ENCODE data around the gene SIGLEC11. TPM values are rescaled to one million over a fixed set of nuclear protein-coding genes. Genes with fewer than 3 reads are reported as not detected.

Gene SIGLEC11
- total RNA-seq, 1 experiment from 2014 or later = not detected

DNA sequence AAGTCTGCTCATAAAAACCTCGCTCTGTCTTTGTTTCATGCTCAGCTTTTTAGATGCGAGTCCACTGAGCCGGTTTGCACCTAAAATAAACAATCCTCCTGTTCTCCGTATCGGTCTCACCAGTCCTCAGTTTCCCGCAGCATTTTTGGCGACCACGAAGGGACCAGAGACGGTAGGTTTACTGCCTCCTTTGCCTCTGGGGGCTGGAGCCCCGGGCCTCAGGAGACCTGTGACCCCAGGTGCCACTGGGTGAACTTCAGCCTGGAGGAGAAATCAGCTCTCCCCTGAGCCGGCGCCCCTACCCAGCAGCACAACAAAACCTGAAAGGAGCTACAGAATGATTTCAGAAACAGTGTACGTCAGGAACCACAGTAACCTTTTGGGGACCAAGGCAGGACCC lies 8.1 kb downstream of the SIGLEC11 start:
- H3K27me3 Mint-ChIP-seq (ENCODE audit: unreplicated experiment) = peaks cover 54% of the 10 kb centered on the region
- no peak overlapping the region for H3K27ac Mint-ChIP-seq (ENCODE audit: unreplicated experiment)
- TF ChIP-seq, protein P1, sequence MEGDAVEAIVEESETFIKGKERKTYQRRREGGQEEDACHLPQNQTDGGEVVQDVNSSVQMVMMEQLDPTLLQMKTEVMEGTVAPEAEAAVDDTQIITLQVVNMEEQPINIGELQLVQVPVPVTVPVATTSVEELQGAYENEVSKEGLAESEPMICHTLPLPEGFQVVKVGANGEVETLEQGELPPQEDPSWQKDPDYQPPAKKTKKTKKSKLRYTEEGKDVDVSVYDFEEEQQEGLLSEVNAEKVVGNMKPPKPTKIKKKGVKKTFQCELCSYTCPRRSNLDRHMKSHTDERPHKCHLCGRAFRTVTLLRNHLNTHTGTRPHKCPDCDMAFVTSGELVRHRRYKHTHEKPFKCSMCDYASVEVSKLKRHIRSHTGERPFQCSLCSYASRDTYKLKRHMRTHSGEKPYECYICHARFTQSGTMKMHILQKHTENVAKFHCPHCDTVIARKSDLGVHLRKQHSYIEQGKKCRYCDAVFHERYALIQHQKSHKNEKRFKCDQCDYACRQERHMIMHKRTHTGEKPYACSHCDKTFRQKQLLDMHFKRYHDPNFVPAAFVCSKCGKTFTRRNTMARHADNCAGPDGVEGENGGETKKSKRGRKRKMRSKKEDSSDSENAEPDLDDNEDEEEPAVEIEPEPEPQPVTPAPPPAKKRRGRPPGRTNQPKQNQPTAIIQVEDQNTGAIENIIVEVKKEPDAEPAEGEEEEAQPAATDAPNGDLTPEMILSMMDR (IDR thresholded peaks at IDR 0.05; ENCODE audit: unreplicated experiment) = no peak
- H3K4me3 Mint-ChIP-seq (ENCODE audit: low read depth, unreplicated experiment) = no peak overlapping the region
- H3K4me1 Mint-ChIP-seq (ENCODE audit: low read depth, unreplicated experiment) = peaks cover 14% of the 10 kb centered on the region
- no peaks in the 10 kb centered on the region for H3K9me3 Mint-ChIP-seq (ENCODE audit: low read depth, unreplicated experiment)
- CTCF ChIA-PET = no interaction called here
- no peak for DNase-seq
- BruUV-seq (replicated peaks) = no TSS peak
- intact Hi-C loops (cut with micrococcal nuclease; ENCODE audit: unreplicated experiment) = no loop called here
- H3K36me3 Mint-ChIP-seq (ENCODE audit: insufficient read depth, unreplicated experiment) = peaks cover 4% of the 10 kb centered on the region

DNA sequence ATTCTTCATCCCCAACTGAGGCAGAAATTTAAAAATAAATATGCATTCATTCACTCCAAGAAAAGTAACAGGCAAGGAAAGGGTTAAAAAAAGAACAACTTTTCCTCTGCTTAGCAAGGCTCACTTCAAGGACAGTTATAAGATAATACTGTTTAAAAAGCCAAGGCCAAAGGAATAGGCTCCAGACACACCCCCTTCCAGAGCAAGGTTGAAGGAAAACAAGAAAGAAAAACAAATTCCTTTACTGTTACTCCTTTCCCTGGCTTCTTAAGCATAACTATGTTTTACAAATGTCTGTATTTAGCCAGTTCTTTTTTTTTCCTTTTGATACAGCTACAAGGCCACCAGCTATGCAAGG lies 8.5 kb downstream of the SIGLEC11 start:
- CTCF ChIA-PET = no interaction called here
- no peaks in the 10 kb centered on the region for H3K9me3 Mint-ChIP-seq (ENCODE audit: low read depth, unreplicated experiment)
- peaks cover 54% of the 10 kb centered on the region for H3K27me3 Mint-ChIP-seq (ENCODE audit: unreplicated experiment)
- no peak overlapping the region for H3K4me3 Mint-ChIP-seq (ENCODE audit: low read depth, unreplicated experiment)
- no peak overlapping the region for H3K27ac Mint-ChIP-seq (ENCODE audit: unreplicated experiment)
- no TSS peak for BruUV-seq (replicated peaks)
- intact Hi-C loops (cut with micrococcal nuclease; ENCODE audit: unreplicated experiment) = no loop called here
- H3K36me3 Mint-ChIP-seq (ENCODE audit: insufficient read depth, unreplicated experiment) = peaks cover 4% of the 10 kb centered on the region
- no peak for DNase-seq
- peaks cover 14% of the 10 kb centered on the region for H3K4me1 Mint-ChIP-seq (ENCODE audit: low read depth, unreplicated experiment)
- TF ChIP-seq, protein P1 (IDR thresholded peaks at IDR 0.05; ENCODE audit: unreplicated experiment) = no peak

DNA sequence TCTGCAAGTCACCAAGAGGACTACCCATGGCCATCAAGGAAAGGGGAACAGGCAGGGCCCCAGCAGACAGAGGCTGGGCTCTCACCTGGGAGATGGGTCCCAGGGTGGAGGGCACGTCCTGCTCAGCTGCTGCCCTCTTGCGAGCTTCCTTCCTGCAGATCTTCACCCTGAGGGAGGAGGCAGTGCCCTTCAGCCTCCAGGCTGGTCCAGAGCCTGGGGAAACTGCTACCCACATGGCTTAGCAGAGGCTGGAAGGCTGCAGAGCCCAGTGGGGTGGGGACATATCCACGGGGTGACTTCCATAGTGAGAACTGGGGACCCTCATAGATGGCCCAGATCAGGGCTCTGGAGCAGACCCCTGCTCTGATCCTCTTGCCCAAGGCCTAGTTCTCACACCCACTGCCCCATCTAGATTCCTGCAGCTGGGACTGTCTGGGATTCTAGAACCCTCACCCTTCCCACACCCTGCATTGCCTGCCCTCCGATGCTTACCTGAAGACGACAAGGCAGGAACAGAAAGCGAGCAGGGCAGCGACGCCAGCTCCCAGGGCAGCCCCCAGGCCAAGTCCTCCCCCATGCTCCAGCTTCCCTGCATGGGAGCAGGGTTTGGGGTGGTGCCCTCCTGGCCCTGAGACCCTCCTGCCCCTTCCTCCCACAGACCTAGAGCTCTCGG lies 9.0 kb downstream of the SIGLEC11 start:
- TF ChIP-seq, protein P1 (IDR thresholded peaks at IDR 0.05; ENCODE audit: unreplicated experiment) = no peak
- H3K27ac Mint-ChIP-seq (ENCODE audit: unreplicated experiment) = no peak overlapping the region
- CTCF ChIA-PET = interaction anchor here (0.5 to 0.6 kb wide), 2 partner anchors 13 to 17 kb away, joined by 3 read pairs; no protein-coding TSS in a partner anchor
- H3K36me3 Mint-ChIP-seq (ENCODE audit: insufficient read depth, unreplicated experiment) = peaks cover 4% of the 10 kb centered on the region
- BruUV-seq (replicated peaks) = no TSS peak
- peaks cover 56% of the 10 kb centered on the region for H3K27me3 Mint-ChIP-seq (ENCODE audit: unreplicated experiment)
- no peak overlapping the region for H3K4me3 Mint-ChIP-seq (ENCODE audit: low read depth, unreplicated experiment)
- peaks cover 14% of the 10 kb centered on the region for H3K4me1 Mint-ChIP-seq (ENCODE audit: low read depth, unreplicated experiment)
- intact Hi-C loops (cut with micrococcal nuclease; ENCODE audit: unreplicated experiment) = no loop called here
- no peak for DNase-seq
- H3K9me3 Mint-ChIP-seq (ENCODE audit: low read depth, unreplicated experiment) = no peaks in the 10 kb centered on the region

DNA sequence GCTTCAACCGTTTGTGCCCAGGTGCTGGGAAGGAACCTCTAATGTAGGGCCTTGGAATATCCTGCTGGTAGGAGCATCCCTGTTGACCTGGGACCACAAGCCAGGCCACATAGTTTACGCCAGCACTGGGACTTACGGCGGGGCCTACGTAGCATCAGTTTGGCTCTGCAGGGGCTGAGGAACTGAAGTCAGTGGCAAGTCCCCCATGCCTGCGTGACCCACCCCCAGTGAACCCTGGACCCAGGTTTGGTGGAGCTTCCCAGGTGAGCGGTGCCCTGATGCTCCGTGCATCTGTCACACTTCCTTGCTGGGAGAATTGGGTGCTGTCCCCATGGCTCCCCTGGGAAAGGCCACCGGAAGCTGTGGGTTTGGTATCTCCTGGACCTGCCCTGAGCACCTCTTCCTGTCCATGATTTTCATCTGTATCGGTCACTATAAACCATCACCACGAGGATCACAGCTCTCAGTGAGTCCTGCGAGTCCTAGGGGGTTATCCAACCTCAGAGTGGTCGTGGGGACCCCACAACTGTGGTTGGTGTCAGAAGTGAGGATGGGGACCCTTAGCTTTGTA lies 9.9 kb downstream of the SIGLEC11 start:
- CTCF ChIA-PET = interaction anchor here (0.5 to 0.6 kb wide), 2 partner anchors 14 to 16 kb away, joined by 3 read pairs; no protein-coding TSS in a partner anchor

More for the DNA sequence above, 9.9 kb downstream of the SIGLEC11 start:
- H3K4me3 Mint-ChIP-seq (ENCODE audit: low read depth, unreplicated experiment) = no peak overlapping the region
- no peak overlapping the region for H3K27ac Mint-ChIP-seq (ENCODE audit: unreplicated experiment)
- peaks cover 49% of the 10 kb centered on the region for H3K27me3 Mint-ChIP-seq (ENCODE audit: unreplicated experiment)
- no peak for DNase-seq
- intact Hi-C loops (cut with micrococcal nuclease; ENCODE audit: unreplicated experiment) = no loop called here
- BruUV-seq (replicated peaks) = no TSS peak
- H3K4me1 Mint-ChIP-seq (ENCODE audit: low read depth, unreplicated experiment) = peaks cover 14% of the 10 kb centered on the region
- TF ChIP-seq, protein P1 (IDR thresholded peaks at IDR 0.05; ENCODE audit: unreplicated experiment) = no peak
- peaks cover 4% of the 10 kb centered on the region for H3K36me3 Mint-ChIP-seq (ENCODE audit: insufficient read depth, unreplicated experiment)
- H3K9me3 Mint-ChIP-seq (ENCODE audit: low read depth, unreplicated experiment) = no peaks in the 10 kb centered on the region
